Hepatocyte (in vitro differentiated cells): Measurements from ENCODE around the gene RAP1A. TPM values are rescaled to one million over a fixed set of nuclear protein-coding genes. Genes with fewer than 3 reads are reported as not detected.

Experiments used
- DNase-seq: peaks from one replicate; pipeline ENCODE4 v3.0.0-alpha.2; 2016; ENCODE audit warnings: low spot score
- H2AFZ ChIP-seq: fragments of 200-600 bp; sonication (generic); 2 replicates; pipeline ENCODE4 v1.6.0; 2016; ENCODE audit warnings: antibody characterized with exemption, mild to moderate bottlenecking
- H3K27ac ChIP-seq: fragments of 200-600 bp; sonication (generic); 2 replicates; pipeline ENCODE4 v1.5.1; 2016; ENCODE audit warnings: mild to moderate bottlenecking
- H3K27me3 ChIP-seq: fragments of 200-600 bp; sonication (generic); 2 replicates; pipeline ENCODE4 v1.6.1; 2016
- H3K36me3 ChIP-seq: fragments of 200-600 bp; sonication (generic); replicated peaks from 2 replicates; pipeline ENCODE4 v1.5.1; 2016; ENCODE audit warnings: low read depth; ENCODE audit not compliant: insufficient read depth
- H3K4me1 ChIP-seq: fragments of 200-600 bp; sonication (generic); 2 replicates; pipeline ENCODE4 v1.5.1; 2016; ENCODE audit warnings: mild to moderate bottlenecking, moderate library complexity; ENCODE audit not compliant: insufficient read depth
- H3K4me2 ChIP-seq: fragments of 200-600 bp; sonication (generic); 2 replicates; pipeline ENCODE4 v1.6.0; 2016
- H3K4me3 ChIP-seq: fragments of 200-600 bp; sonication (generic); 2 replicates; pipeline ENCODE4 v1.5.1; 2016; ENCODE audit warnings: mild to moderate bottlenecking
- H3K79me2 ChIP-seq: fragments of 200-600 bp; sonication (generic); 2 replicates; pipeline ENCODE4 v1.6.0; 2017; ENCODE audit warnings: mild to moderate bottlenecking
- H3K9me2 ChIP-seq: fragments of 200-600 bp; sonication (generic); replicated peaks from 2 replicates; pipeline ENCODE4 v1.6.0; 2017; ENCODE audit warnings: mild to moderate bottlenecking; ENCODE audit not compliant: insufficient read depth
- H3K9me3 ChIP-seq: fragments of 200-600 bp; sonication (generic); 2 replicates; pipeline ENCODE4 v1.5.1; 2016; ENCODE audit warnings: low read depth, mild to moderate bottlenecking
- H4K20me1 ChIP-seq: fragments of 200-600 bp; sonication (generic); 2 replicates; pipeline ENCODE4 v1.6.0; 2016; ENCODE audit warnings: mild to moderate bottlenecking; ENCODE audit not compliant: insufficient read depth, poor library complexity, severe bottlenecking
- CTCF ChIP-seq: fragments of 200-600 bp; sonication (generic); IDR thresholded peaks from 2 replicates; pipeline ENCODE4 v1.5.1; 2016; ENCODE audit warnings: antibody characterized with exemption, mild to moderate bottlenecking; ENCODE audit not compliant: poor library complexity
- EZH2 ChIP-seq: fragments of 200-600 bp; sonication (generic); IDR thresholded peaks from 2 replicates; pipeline ENCODE4 v1.6.1; 2016; ENCODE audit warnings: antibody characterized with exemption, mild to moderate bottlenecking, borderline replicate concordance
- EZH2phosphoT487 ChIP-seq: fragments of 200-600 bp; sonication (generic); IDR thresholded peaks from one replicate; pipeline ENCODE4 v1.6.1; 2018; ENCODE audit warnings: antibody characterized with exemption, mild to moderate bottlenecking, low read depth, moderate library complexity; ENCODE audit not compliant: unreplicated experiment, severe bottlenecking
- WGBS: methylation state at CpG from one replicate; pipeline ENCODE4 v1.1.6; 2016; ENCODE audit warnings: low lambda C conversion rate; ENCODE audit errors: missing lambda C conversion rate; 5-methylcytosine and 5-hydroxymethylcytosine counted together
- polyA plus RNA-seq: library from polyadenylated mRNA; unstranded; fragments of >200 nt; fragmentation: Nextera tagmentation; extraction: Ambion mirVana; gene quantifications from 2 replicates; pipeline ENCODE4 v1.2.1, GENCODE V29; 2016
- total RNA-seq: library from RNA; depleted of rRNA; stranded (reverse); fragments of >200 nt; gene quantifications from 2 replicates; pipeline ENCODE4 v1.2.3, GENCODE V29; 2014

Gene RAP1A
- total and polyA plus RNA-seq, 2 experiments from 2014 or later = 48.8 to 49.6 TPM

GRCh38 chr1:111649648-111650047 is 30.1 kb downstream of the RAP1A start:
- Histone ChIP-seq H3K79me2 (peaks cover 95% of the 10 kb centered on the region), H3K4me3 (no peak overlapping the region), H3K4me1 (no peaks in the 10 kb centered on the region), H3K36me3 (no peaks in the 10 kb centered on the region), H2AFZ (no peak overlapping the region), H3K27ac (no peak overlapping the region), H4K20me1 (peaks cover 14% of the 10 kb centered on the region), H3K9me2 (no peaks in the 10 kb centered on the region), H3K27me3 (no peaks in the 10 kb centered on the region), H3K9me3 (no peaks in the 10 kb centered on the region), H3K4me2 (peak overlapping the region; percentile 5)
- peak; percentile 21 for DNase-seq
- TF ChIP-seq CTCF (no peak), EZH2phosphoT487 (no peak), EZH2 (no peak)
- 69% methylated on average over 1 of the region's 1 CpG for WGBS

GRCh38 chr1:111653709-111654108 is 34.1 kb downstream of the RAP1A start:
- Histone ChIP-seq H3K4me1 (peaks cover 12% of the 10 kb centered on the region), H2AFZ (no peak overlapping the region), H4K20me1 (peaks cover 9% of the 10 kb centered on the region), H3K9me2 (no peaks in the 10 kb centered on the region), H3K4me3 (no peak overlapping the region), H3K9me3 (no peaks in the 10 kb centered on the region), H3K4me2 (no peak overlapping the region), H3K27ac (no peak overlapping the region), H3K27me3 (no peaks in the 10 kb centered on the region), H3K79me2 (peaks cover 80% of the 10 kb centered on the region), H3K36me3 (no peaks in the 10 kb centered on the region)
- no peak for TF ChIP-seq CTCF
- no peak for TF ChIP-seq EZH2phosphoT487
- no peak for TF ChIP-seq EZH2
- WGBS = 96% methylated on average over 1 of the region's 1 CpG
- DNase-seq = no peak

GRCh38 chr1:111654839-111655238 is 35.2 kb downstream of the RAP1A start:
- Histone ChIP-seq H3K9me2 (no peaks in the 10 kb centered on the region), H2AFZ (no peak overlapping the region), H3K9me3 (no peaks in the 10 kb centered on the region), H3K4me1 (peaks cover 19% of the 10 kb centered on the region), H3K27me3 (no peaks in the 10 kb centered on the region), H3K79me2 (peaks cover 80% of the 10 kb centered on the region), H3K36me3 (no peaks in the 10 kb centered on the region), H3K4me2 (no peak overlapping the region), H3K4me3 (no peak overlapping the region), H4K20me1 (peaks cover 9% of the 10 kb centered on the region), H3K27ac (no peak overlapping the region)
- TF ChIP-seq EZH2phosphoT487 (no peak), EZH2 (no peak), CTCF (no peak)
- no peak for DNase-seq
- WGBS = 72% methylated on average over 4 of the region's 4 CpGs
